ENCODE data around the gene GAB4.
A peak's percentile ranks its signal among the peaks of the same experiment; 100 is the strongest.
"Not testable (repeated sequence)": the region's sequence is repeated elsewhere in the genome, so short reads cannot be mapped to it uniquely, and the experiment has no call there.

Gene GAB4

GRCh38 chr22:16957781-16958180 lies 50.2 kb downstream of the GAB4 start:
- no peak for DNase-seq

DNA sequence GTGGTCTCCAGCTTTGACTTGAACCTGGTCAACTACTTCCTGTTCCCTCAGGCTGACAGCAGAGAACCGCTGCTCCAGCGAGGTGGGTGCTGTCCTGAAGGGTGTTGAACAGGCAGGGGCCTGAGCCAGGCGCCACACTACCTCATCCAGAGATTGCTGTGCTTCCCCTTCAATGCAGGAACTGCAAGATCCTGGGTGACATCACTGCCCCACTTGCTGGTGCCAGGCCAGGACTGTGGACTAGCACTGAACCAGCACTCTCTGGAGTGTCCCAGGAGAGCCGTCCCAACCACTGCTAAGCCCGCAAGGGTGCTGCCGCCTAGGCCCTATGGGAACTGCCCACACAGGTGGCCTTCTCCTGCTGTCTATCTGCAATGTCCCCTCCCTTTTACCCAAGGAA lies 51.7 kb downstream of the GAB4 start:
- DNase-seq: no peak

- no peak for DNase-seq
These were observed 52.3 kb downstream of the GAB4 start for GRCh38 chr22:16955678-16956210.

GRCh38 chr22:16955081-16955480 lies 52.9 kb downstream of the GAB4 start:
- no peak for DNase-seq

- DNase-seq: no peak
These were observed 54.0 kb downstream of the GAB4 start for GRCh38 chr22:16954060-16954403.

DNA sequence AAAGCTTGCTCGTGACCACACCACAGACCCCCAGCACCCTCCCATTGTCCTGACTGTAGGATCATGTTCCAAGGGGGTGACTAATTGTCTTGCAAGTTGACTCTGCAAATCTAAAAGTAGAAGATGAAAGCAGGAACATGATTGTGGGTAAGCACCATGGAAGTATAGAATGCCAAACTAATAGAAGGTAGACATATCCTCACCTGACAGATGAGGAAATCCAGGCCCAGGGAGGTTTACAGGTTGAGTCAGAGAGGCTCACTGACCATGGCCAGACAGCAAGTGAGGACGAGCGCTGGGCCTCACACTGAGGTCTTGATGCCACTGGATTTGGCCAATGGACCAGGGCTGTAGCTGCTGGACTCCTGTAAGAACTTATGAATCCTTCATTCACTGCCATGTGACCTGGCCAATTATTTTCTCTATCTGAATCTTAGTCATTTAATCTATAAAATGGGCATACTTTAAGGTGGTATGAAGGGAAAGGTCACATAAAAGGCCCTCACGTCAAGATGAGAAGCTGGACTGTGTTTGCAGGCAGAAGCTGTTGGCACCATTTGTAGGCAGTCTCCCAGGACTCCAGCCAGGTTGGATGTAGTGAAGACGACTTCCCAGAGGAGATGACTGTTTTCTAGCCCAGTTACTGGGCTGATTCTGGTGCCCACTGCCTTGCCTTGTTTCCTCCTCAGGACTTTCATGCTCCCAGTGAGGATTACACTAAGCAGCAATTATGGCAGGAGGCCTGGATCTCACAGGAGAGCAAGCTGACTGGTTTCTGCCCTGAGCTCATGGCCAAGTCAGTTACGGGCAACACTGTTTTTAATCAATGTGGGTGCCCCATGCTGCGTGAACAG lies 54.6 kb downstream of the GAB4 start:
- DNase-seq: no peak

DNA sequence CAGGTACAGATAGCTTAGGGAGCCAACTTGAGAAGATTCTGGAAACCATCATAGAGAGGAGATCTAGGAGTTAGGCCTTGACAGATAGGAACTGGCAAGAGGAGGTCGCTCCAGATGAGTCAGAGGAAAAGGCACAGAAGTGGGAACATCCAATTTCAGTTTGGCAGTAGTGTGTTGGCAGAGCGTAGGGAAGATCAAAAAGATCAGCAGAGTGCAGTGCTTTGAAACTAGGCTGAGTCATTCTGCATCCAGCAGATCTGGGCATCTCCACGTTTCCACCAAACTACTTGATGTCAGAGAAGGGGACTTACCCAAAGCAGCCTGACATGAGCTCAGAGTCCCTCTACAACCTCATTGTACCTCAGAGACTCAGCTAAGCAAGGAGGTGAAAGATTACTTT lies 58.5 kb downstream of the GAB4 start:
- no peak for DNase-seq

- no peak for DNase-seq
These were observed 70.2 kb downstream of the GAB4 start for GRCh38 chr22:16937811-16938210.

GRCh38 chr22:16937209-16937608 lies 70.8 kb downstream of the GAB4 start:
- not testable (repeated sequence) for DNase-seq

DNA sequence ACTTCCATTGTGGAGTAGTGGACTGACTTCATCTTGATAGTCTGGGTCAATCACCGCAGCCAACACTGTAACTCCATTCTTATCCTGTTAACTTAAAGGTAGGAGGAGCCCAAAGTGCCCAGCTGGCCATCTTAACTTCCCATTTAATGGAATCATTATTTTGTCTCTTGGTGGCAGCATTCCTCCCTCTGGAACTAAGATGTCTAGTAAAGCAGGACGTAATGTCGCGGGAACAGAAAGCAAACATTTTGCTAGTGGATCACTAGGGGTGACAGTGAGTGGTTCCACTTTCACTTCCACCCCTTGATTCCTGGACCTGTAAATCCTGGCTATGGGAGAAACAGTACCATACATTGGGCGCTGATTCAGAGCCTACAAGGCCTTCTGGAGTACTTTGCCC lies 71.4 kb downstream of the GAB4 start:
- no peak for DNase-seq

- no peak for DNase-seq
These were observed 72.8 kb downstream of the GAB4 start for GRCh38 chr22:16935209-16935608.

- DNase-seq: no peak
These were observed 74.4 kb downstream of the GAB4 start for GRCh38 chr22:16933291-16934282.

DNA sequence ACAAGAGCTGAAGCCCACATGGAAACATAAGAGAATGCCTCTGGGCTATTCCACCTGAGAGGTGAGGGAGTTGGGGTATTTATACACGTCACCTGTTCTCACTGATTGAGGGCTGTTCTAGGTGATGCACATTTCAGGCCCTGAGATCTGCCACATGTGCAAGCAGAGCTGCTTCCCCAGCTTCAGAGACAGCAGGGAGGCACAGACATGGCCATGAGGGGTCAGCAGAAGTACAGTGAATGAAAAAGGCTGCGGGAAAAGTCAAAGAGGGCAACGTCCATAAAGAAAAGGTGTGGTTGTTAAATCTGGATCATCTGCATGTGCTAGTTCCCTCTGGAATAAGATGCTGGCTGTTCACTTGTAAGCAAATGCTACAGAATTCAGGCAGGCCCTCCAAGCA lies 75.4 kb downstream of the GAB4 start:
- no peak for DNase-seq

GRCh38 chr22:16925407-16925966 lies 82.5 kb downstream of the GAB4 start:
- DNase-seq: no peak

- no peak for DNase-seq
These were observed 85.3 kb downstream of the GAB4 start for GRCh38 chr22:16922706-16923105.

DNA sequence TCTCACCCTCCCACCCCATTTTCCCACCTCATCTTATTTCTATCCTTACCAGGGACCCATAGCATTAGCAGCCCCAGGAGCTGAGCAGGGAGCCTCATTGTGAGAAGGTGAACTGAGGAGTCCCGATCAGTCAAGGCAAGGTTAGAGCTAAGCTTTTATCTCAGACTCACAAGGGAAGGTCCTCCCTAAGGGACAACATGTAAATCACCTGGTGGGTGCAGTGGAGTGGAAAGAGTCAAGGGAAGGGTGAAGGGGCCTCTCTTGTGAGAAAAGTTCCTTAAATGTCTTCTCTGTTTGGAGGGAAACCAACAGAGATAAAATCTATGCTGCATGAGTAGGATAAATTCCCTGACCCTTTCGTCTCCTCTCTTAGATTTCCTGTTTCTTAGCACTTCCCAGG lies 85.9 kb downstream of the GAB4 start:
- DNase-seq: no peak

- peak; percentile 33 for DNase-seq
These were observed 90.6 kb downstream of the GAB4 start for GRCh38 chr22:16917144-16918003.

DNA sequence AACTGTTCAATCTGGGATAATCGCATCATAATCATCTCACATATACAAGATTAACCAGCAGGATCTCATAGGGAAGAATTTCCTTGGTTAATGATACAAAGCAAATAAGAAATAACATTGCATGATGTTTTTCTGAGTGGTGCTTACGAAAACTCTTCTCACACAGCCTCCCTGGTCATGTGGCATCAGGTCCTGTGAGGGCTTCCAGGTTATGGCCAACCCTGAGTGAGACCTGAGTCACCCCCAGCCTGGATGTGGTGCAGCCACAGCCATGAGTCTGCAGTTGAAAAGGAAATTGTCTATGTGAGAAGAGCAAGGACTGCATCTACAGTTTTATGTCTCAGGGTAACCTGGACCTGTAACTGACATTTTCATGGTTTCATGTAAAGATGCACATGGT lies 92.3 kb downstream of the GAB4 start:
- no peak for DNase-seq

DNA sequence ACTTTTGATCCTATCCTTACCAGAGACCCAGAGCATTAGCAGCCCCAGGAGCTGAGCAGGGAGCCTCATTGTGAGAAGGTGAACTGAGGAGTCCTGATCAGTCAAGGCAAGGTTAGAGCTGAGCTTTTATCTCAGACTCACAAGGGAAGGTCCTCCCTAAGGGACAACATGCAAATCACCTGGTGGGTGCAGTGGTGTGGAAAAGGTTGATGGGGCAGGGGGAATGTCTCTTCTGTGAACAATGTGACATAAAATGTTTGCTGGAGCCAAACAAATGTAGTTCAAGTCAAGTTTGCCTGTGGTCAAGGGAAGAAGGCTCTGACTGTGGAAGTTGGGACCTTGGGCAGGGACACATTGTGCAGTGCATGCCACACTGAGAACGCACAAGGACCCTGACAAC lies 93.1 kb downstream of the GAB4 start:
- not testable (repeated sequence) for DNase-seq

GRCh38 chr22:16914006-16914405 lies 94.0 kb downstream of the GAB4 start:
- DNase-seq: no peak

GRCh38 chr22:16912281-16912680 lies 95.7 kb downstream of the GAB4 start:
- DNase-seq: no peak
